Activated T-cell treated with anti-CD3 and anti-CD28 coated beads for 48 hours (primary cell): Measurements from ENCODE around the gene ANO10.
"Not testable (repeated sequence)": the region's sequence is repeated elsewhere in the genome, so short reads cannot be mapped to it uniquely, and the experiment has no call there.

Source experiments
- DNase-seq: peaks from one replicate; pipeline ENCODE4 v3.0.0-alpha.2; 2020; ENCODE audit warnings: low read depth

Gene ANO10

DNA sequence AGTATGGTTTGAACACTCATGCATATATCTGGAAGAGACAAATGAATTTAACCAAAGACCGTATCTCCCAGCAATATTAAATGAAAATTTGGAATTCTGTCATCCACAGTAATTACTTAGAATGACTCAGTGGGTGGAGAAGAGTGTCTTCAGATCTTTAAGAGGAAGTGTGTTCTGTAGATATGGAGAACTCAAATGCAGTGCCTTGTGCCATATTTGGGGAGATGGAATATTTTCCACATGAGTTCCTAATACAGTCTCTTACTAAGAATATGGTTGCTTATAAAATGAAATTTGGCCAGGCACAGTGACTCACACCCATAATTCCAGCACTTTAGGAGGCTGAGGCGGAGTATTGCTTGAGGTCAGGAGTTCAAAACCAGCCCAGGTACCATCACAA lies 40.5 kb downstream of the ANO10 start:
- DNase-seq: no peak

GRCh38 chr3:43580181-43580580 lies 41.6 kb downstream of the ANO10 start:
- no peak for DNase-seq

DNA sequence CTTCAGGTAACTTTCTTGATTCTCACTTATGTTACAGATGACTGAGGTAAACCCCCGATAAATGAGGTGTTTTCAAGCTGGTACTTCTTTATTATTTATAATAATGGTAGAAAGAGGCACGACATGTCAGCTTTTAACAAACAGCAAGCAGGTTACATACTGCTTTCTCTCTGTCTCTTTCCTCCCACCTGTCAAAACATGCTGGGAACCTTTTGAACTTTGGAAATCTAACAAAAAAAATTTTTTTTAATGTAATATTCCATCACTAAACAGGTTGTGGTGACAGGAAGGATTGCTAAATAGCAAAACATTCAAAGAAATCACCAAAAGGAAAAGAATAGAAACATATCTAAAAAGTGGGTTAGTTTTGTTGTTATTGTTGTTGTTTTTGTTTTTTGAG lies 48.2 kb downstream of the ANO10 start:
- DNase-seq: no peak

DNA sequence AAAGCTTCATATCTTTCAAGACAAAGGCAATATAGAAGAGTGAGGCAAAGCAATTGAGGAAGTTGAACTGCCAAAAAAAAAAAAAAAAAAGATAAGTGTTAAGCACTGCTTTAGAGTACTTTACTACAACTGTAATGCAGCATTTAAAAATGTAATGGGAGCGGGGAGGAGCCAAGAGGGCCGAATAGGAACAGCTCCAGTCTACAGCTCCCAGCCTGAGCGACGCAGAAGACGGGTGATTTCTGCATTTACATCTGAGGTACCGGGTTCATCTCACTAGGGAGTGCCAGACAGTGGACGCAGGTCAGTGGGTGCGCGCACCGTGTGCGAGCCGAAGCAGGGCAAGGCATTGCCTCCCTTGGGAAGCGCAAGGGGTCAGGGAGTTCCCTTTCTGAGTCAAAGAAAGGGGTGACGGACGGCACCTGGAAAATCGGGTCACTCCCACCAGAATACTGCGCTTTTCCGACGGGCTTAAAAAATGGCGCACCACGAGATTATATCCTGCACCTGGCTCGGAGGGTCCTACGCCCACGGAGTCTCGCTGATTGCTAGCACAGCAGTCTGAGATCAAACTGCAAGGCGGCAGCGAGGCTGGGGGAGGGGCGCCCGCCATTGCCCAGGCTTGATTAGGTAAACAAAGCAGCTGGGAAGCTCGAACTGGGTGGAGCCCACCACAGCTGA lies 56.0 kb downstream of the ANO10 start:
- DNase-seq: not testable (repeated sequence)

DNA sequence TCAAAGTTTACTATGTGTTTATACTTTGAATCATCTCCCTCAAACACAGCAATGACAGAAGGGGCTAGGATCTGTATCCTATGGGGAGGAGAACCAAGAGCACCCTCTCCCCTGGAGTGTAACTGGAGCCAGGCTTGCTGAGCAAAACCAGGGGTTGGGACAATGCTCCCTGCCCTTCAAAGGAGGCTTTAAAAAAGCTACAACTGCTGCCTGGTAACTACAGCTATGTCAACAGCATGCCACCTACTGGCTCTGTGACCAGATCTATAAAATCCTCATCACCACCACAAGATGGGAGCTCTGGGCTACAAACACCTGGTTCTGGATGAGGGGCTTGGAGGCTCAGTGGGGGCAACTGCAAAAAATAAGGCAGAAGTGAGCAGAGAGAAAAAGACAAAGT lies 61.9 kb downstream of the ANO10 start:
- DNase-seq: no peak

DNA sequence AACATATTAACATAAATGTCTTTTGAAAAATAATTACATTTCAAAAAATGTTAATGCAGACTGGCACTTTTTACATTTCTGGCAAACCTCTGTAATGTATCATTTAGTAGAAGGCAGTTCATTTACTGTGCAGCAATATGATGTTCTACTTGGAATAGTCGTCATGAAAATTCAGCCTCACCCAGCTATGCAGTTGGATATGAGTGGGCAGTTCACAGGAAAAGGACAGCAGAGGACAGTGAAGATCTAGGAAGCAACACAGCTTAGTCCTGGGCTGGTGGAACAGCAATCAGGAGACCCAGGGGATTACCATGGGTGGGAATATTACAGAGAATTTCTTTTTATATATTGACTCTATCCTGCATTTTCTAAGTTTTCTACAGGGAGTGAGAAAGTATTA lies 63.6 kb downstream of the ANO10 start:
- DNase-seq: no peak

- DNase-seq: no peak
Observed at GRCh38 chr3:43549626-43550290, 72.1 kb downstream of the ANO10 start.

DNA sequence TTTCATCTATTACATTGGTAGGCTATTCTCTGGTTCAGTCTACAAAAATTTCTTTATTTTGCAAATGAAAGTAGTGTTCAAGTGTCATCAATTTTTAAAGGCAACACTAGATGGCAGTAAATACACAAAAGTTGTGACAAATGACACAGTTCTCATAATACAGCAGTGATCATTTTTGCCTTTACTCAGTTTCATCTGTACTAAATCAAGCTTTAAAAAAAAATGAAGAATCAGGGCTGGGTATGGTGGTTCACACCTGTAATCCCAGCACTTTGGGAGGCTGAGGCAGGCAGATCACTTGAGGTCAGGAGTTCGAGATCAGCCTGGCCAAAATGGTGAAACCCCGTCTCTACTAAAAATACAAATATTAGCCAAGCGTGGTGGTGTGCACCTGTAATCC lies 77.5 kb downstream of the ANO10 start:
- not testable (repeated sequence) for DNase-seq

- no peak for DNase-seq
Observed at GRCh38 chr3:43542328-43543043, 79.3 kb downstream of the ANO10 start.

- DNase-seq: no peak
Observed at GRCh38 chr3:43540624-43541023, 81.2 kb downstream of the ANO10 start.

DNA sequence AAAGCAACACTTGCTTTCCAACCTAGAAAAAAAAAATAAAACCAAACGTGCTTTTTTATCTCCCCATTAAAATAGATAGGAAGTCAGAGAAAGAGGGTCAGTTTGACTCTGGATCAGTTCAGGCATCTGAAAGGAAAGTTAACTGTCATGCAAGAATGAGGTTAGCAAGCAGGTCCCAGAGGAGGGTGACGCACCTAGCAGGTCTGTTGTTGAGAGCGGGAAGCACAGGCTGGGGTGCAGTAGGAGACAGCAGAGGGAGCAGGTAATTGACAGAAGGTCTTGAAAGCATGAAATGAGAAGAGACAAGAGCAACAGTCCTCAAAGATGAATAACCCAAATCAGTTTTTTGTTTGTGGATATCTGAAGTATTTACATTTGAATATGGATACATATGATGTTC lies 82.5 kb downstream of the ANO10 start:
- DNase-seq: no peak

DNA sequence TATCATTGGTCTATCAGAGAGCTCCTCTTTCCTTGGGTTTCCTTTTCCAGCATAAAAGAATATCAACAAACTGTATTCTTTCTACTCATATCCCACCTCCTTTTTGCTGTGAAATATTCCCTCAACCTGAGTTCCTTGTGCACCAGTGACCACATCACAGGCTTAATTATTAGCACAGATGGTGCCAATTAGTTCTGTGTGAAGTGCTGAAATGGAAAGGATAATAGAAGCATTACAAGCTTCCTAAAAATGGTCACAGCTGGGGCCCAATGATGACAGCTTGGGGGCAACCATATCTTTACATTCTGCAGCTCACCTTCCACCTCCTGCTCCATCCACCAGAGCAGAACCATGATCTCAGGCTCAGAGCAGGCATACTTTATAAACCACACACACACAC lies 84.6 kb downstream of the ANO10 start:
- DNase-seq: no peak

DNA sequence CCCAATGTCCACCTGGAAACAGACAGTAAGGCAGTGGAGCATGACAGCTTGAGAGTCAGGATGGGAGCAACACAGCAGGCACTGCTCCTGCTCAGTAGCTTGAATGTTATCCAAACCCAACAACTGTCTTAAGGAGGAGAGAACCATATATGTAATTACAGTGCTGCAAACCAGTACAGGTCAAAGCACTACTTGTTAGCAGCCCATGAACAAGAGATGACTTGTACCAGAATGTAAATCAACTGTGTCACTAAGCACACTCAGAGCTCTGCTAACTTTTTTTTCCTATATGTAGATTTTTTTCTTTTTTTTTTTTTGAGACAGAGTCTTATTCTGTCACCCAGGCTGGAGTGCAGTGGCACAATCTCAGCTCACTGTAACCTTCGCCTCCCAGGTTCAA lies 87.1 kb downstream of the ANO10 start:
- DNase-seq: no peak

GRCh38 chr3:43533009-43533408 lies 88.8 kb downstream of the ANO10 start:
- no peak for DNase-seq

- DNase-seq: peak; percentile 6
Observed at GRCh38 chr3:43531835-43532234, 90.0 kb downstream of the ANO10 start.

DNA sequence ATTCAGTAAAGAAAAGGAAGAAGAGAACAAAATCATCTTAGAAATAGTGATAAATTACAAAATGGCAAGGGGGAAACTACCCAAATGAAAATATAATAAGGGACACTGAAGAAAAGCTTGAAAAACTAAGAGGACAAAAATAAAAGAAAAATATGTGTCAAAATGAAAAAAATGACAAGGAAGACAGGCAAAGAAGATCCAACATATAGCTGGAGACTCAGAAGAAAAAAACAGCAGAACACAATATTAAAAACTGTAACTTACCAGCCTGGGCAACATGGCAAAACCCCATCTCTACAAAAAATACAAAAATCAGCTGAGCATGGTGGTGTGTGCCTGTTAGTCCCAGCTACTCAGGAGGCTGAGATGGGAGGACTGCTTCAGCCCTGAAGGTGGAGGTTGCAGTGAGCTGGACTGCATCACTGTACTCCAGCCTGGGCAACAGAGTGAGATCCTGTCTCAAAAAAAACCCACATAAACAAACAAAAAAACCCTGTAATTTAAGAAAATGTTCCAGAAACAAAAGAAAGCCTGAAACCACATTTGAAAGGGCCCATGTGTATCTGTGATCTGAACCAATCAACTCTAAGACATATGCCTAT lies 93.2 kb downstream of the ANO10 start:
- no peak for DNase-seq

DNA sequence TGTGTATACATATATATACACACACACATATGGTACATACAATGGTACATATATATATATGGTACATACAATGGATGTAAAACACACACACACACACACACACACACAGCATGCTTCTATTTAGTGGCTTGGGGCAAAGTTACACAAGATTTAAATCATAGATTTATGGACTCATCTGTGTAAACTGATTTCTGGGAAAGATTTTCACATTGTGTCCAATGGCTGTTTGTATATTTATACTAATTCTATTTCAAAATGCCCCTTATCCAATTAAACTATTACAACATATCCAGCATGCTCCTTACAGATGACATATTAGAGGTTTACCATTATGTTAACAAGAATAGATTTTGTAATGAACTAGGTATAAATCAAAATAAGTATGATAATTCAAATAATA lies 94.9 kb downstream of the ANO10 start:
- no peak for DNase-seq

DNA sequence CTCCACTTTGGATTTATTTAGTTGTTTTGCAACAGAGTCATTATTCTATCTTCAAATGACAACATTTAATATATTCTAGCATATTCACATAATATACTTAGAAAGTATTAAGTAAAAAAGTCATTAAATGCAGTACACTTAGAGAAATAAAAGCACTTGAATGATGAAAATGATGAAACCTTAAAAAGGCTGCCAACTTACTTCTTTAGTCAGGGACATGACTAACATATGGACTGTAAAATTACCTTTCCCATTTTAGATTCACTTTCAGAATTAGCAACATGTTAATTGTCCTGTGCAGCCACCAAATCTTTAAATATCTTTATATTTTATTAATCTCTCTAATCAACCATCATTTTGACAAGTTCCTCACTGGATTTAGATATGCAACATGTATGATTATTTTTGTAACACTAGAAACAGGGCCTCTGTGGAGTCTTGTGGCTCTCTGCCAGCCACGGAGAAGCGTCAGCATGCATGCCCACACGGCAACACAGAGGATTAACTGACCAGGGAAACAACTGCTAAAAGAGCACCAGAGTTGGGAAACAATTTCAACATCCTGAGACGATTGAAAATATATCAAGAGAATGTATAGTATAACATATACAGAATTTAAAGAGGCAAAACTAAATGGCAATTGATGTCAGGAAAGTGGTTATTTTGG lies 95.7 kb downstream of the ANO10 start:
- no peak for DNase-seq

DNA sequence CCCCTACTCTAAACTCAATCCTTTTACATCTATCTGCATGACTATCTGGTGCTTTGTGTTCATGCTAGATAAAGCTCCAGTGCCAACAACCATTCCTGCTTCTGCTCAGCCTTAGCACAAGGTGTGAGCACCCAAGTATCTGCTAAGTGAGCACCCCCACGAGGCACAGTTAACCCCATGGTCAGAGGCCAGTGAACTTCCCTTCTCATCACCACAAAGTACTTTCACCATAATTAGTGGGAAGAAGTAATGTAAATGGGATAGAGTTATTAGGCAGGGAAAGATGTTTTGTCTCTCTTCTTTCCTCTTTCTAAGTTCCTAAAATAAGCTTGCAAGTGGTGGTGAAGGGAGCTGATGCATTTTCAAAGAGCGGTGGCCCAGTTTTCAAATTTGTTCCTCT lies 96.4 kb downstream of the ANO10 start:
- no peak for DNase-seq

GRCh38 chr3:43523454-43524053 lies 98.3 kb downstream of the ANO10 start:
- peak; percentile 11 for DNase-seq

DNA sequence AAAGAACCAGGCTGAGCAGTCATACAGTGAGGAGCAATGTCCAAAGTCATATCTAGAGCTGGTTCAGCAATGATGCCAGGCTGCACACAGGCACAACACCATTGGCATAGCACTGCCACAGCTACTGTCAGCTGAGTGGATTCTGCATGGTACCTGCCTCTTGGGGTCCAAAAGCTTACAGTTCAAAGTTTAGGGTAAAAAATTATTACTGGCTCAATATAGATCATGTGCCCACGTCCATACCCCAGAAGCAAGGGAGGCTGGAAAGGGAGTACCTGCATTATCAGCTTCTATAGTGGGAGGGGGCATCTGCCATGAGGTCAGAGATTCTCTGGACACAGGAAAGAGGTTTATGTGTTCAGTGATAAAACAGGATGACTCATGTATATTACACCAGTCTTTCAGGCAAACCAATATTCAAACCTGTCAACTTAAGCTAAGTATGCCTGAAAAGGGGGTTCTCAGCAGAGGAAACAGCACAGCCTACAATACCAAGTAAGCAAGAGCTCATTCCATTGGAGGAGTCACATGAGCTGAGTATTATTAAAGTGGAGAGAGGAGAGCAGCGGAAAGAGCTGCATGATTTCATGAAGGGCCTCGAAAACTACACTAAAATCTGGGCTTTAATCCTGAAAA lies 99.0 kb downstream of the ANO10 start:
- DNase-seq: no peak

- DNase-seq: no peak
Observed at GRCh38 chr3:43521941-43522340, 99.9 kb downstream of the ANO10 start.
